Uterus (tissue), 2 donors: ENCODE measurements around the gene ST8SIA4.

Experiments used
- POLR2A ChIP-seq, 2 donors: fragments of 450-650 bp; IDR thresholded peaks; one replicate each; pipeline ENCODE4 v1.6.1; 2016; ENCODE audit warnings: antibody characterized with exemption in 2 of 2, mild to moderate bottlenecking in 1 of 2, moderate library complexity in 1 of 2
- TF ChIP-seq, protein P1 (sequence below), 4 experiments: fragments of 200-600 bp in 2 of 4; fragments of 450-650 bp in 2 of 4; sonication (generic) in 2 of 4; IDR thresholded peaks; one replicate each; pipeline ENCODE4 v1.5.1; 2016 to 2019; ENCODE audit warnings: antibody characterized with exemption in 4 of 4, mild to moderate bottlenecking in 2 of 4, moderate library complexity in 1 of 4

DNA sequence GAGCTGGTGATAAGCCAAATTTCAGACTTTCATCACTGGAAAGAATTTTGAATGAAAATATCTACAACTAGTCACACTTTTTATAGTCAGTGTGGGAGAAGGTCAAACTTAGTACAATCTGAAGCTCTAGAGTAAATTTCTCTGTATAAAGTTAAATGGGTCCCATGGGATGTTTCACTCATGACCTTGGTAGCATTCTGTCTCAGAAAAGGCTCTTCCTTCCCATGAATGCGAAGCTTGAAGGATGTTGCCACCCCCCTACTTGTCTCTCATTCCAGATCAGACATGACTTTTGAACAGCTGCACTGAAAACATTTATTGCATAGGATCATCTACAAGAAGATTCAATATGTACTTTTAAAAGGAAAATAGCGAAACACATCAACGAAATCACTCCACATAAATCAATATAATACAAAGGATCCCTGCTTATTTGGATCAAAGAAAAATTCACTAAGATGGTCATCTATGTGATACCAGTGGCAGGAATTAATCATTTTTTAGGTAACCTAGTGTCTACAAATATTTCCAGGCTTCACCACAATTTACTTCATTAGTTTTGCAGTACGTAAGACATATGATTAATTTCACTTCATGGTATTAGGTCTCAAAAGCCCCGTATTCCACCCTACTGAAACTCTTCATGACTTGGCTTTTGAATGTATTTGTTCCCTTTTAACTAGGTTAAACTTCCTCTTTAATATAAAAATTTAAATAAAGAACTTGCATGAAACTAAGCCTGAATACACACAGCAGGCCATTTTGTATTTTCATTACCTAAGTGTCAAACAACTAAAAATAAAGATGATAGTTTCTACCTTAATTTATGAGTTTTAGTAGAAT, 4.4 kb downstream of the ST8SIA4 start:
- TF ChIP-seq, protein P1, sequence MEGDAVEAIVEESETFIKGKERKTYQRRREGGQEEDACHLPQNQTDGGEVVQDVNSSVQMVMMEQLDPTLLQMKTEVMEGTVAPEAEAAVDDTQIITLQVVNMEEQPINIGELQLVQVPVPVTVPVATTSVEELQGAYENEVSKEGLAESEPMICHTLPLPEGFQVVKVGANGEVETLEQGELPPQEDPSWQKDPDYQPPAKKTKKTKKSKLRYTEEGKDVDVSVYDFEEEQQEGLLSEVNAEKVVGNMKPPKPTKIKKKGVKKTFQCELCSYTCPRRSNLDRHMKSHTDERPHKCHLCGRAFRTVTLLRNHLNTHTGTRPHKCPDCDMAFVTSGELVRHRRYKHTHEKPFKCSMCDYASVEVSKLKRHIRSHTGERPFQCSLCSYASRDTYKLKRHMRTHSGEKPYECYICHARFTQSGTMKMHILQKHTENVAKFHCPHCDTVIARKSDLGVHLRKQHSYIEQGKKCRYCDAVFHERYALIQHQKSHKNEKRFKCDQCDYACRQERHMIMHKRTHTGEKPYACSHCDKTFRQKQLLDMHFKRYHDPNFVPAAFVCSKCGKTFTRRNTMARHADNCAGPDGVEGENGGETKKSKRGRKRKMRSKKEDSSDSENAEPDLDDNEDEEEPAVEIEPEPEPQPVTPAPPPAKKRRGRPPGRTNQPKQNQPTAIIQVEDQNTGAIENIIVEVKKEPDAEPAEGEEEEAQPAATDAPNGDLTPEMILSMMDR (IDR thresholded peaks at IDR 0.05) = no peak
- no peak for TF ChIP-seq POLR2A (IDR thresholded peaks at IDR 0.05)
